Motor neuron (in vitro differentiated cells): ENCODE measurements around the gene PLEKHG4. TPM values are rescaled to one million over a fixed set of nuclear protein-coding genes. Genes with fewer than 3 reads are reported as not detected.

Experiments used
- total RNA-seq, 8 experiments: library from RNA; unstranded; fragments of 300-600 nt; gene quantifications; 2 replicates each; pipeline versions ENCODE4 v1.2.3 to v1.2.4, GENCODE V29; 2022

PLEKHG4 gene
- total RNA-seq, 8 experiments from 2014 or later, result 1.4 to 39.0 (median 5.6) TPM

Other genes starting within 250 kb of the PLEKHG4 start
- 10 to 100 TPM; 10.4 to 18.8 (median 14.9) TPM for gene PHAF1, start 169.6 kb upstream of the PLEKHG4 start, total RNA-seq
- 10 to 100 TPM in 2 of 8 experiments, 1 to 10 TPM in 4, under 1 TPM in 2; 0.54 to 20.9 (median 4.3) TPM for gene B3GNT9, start 128.5 kb upstream of the PLEKHG4 start, total RNA-seq
- 10 to 100 TPM in 3 of 8 experiments, 1 to 10 TPM in 4, under 1 TPM in 1; 0.42 to 18.0 (median 6.6) TPM for gene TRADD, start 119.6 kb upstream of the PLEKHG4 start, total RNA-seq
- gene FBXL8, start 119.6 kb upstream of the PLEKHG4 start, total RNA-seq, result 10 to 100 TPM in 3 of 8 experiments, 1 to 10 TPM in 5; 1.0 to 44.5 (median 9.0) TPM
- gene HSF4, start 114.8 kb upstream of the PLEKHG4 start, total RNA-seq, result 10 to 100 TPM in 7 of 8 experiments, 1 to 10 TPM in 1; 4.6 to 33.1 (median 18.4) TPM
- 10 to 100 TPM in 7 of 8 experiments, 1 to 10 TPM in 1; 7.3 to 28.0 (median 15.3) TPM for gene NOL3, start 109.0 kb upstream of the PLEKHG4 start, total RNA-seq
- gene MATCAP1, start 95.6 kb upstream of the PLEKHG4 start, total RNA-seq, result 10 to 100 TPM; 13.9 to 93.4 (median 55.0) TPM
- 1 to 10 TPM in 4 of 8 experiments, under 1 TPM in 4; 0.29 to 3.6 (median 0.98) TPM for gene EXOC3L1, start 89.4 kb upstream of the PLEKHG4 start, total RNA-seq
- gene E2F4, start 87.4 kb upstream of the PLEKHG4 start, total RNA-seq, result 10 to 100 TPM; 27.7 to 83.7 (median 48.5) TPM
- gene ELMO3, start 80.4 kb upstream of the PLEKHG4 start, total RNA-seq, result 1 to 10 TPM in 5 of 8 experiments, under 1 TPM in 3; 0.43 to 2.8 (median 1.2) TPM
- 10 to 100 TPM; 39.4 to 83.1 (median 58.0) TPM for gene TMEM208, start 52.4 kb upstream of the PLEKHG4 start, total RNA-seq
- gene FHOD1, start 32.1 kb upstream of the PLEKHG4 start, total RNA-seq, result 10 to 100 TPM in 7 of 8 experiments, 1 to 10 TPM in 1; 5.5 to 26.8 (median 12.1) TPM
- gene SLC9A5, start 30.6 kb upstream of the PLEKHG4 start, total RNA-seq, result 1 to 10 TPM in 7 of 8 experiments, under 1 TPM in 1; 0.92 to 2.4 (median 1.4) TPM
- gene KCTD19, start 47.2 kb downstream of the PLEKHG4 start, total RNA-seq, result 1 to 10 TPM in 3 of 8 experiments, under 1 TPM in 5; 0.15 to 1.8 (median 0.90) TPM
- 1 to 10 TPM in 2 of 8 experiments, under 1 TPM in 2, not detected in 4; 0.43 to 1.5 (median 1.0) TPM for gene LRRC36, start 47.3 kb downstream of the PLEKHG4 start, total RNA-seq
- gene TPPP3, start 114.0 kb downstream of the PLEKHG4 start, total RNA-seq, result 100 to 1,000 TPM in 1 of 8 experiments, 10 to 100 TPM in 4, 1 to 10 TPM in 2, under 1 TPM in 1; 0.85 to 247 (median 33.2) TPM
- 10 to 100 TPM in 1 of 8 experiments, 1 to 10 TPM in 7; 3.4 to 14.6 (median 4.6) TPM for gene ZDHHC1, start 136.9 kb downstream of the PLEKHG4 start, total RNA-seq
- 10 to 100 TPM in 4 of 8 experiments, 1 to 10 TPM in 3, under 1 TPM in 1; 0.64 to 17.4 (median 6.8) TPM for gene HSD11B2, start 151.6 kb downstream of the PLEKHG4 start, total RNA-seq
- 100 to 1,000 TPM in 2 of 8 experiments, 10 to 100 TPM in 6; 56.6 to 139 (median 69.4) TPM for gene ATP6V0D1, start 201.6 kb downstream of the PLEKHG4 start, total RNA-seq
- under 1 TPM in 3 of 8 experiments, not detected in 5; 0.27 to 0.81 (median 0.66) TPM for gene AGRP, start 204.0 kb downstream of the PLEKHG4 start, total RNA-seq
- 10 to 100 TPM; 11.2 to 35.5 (median 19.4) TPM for gene RIPOR1, start 249.3 kb downstream of the PLEKHG4 start, total RNA-seq